ENCODE measurements around the gene MRPL3.

- TF ChIP-seq, protein P1, sequence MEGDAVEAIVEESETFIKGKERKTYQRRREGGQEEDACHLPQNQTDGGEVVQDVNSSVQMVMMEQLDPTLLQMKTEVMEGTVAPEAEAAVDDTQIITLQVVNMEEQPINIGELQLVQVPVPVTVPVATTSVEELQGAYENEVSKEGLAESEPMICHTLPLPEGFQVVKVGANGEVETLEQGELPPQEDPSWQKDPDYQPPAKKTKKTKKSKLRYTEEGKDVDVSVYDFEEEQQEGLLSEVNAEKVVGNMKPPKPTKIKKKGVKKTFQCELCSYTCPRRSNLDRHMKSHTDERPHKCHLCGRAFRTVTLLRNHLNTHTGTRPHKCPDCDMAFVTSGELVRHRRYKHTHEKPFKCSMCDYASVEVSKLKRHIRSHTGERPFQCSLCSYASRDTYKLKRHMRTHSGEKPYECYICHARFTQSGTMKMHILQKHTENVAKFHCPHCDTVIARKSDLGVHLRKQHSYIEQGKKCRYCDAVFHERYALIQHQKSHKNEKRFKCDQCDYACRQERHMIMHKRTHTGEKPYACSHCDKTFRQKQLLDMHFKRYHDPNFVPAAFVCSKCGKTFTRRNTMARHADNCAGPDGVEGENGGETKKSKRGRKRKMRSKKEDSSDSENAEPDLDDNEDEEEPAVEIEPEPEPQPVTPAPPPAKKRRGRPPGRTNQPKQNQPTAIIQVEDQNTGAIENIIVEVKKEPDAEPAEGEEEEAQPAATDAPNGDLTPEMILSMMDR (IDR thresholded peaks at IDR 0.05): no peak
- TF ChIP-seq EP300 (IDR thresholded peaks at IDR 0.05) (no peak), RNF2 (IDR thresholded peaks at IDR 0.05; ENCODE audit: borderline replicate concordance, low read depth) (no peak), MYC (IDR thresholded peaks at IDR 0.05; ENCODE audit: borderline replicate concordance, low read length) (no peak), PHF8 (IDR thresholded peaks at IDR 0.05; ENCODE audit: borderline replicate concordance, low read depth) (no peak), NFE2L2 (conservative IDR thresholded peaks at IDR 0.05; ENCODE audit: low read length) (no peak), POLR2A (IDR thresholded peaks at IDR 0.05; ENCODE audit: low read length) (no peak), TP53 (CRISPR knock-in tag; IDR thresholded peaks at IDR 0.05) (no peak), HDAC2 (IDR thresholded peaks at IDR 0.05) (no peak), KDM1A (IDR thresholded peaks at IDR 0.05; ENCODE audit: low read depth) (no peak), CHD2 (IDR thresholded peaks at IDR 0.05; ENCODE audit: low read length, partially characterized antibody) (no peak), EHMT2 (IDR thresholded peaks at IDR 0.05; ENCODE audit: low read depth) (no peak), ZC3H11A (IDR thresholded peaks at IDR 0.05) (no peak)
Measured at GRCh38 chr3:131494706-131495105, 8.1 kb downstream of the MRPL3 start.

Data from A549 (cell line).